MM.1S (cell line): ENCODE results near the gene WDFY2.

ENCODE experiments used
- EZH2phosphoT487 ChIP-seq: fragments of 300-600 bp; sonication (generic); IDR thresholded peaks from 2 replicates; pipeline ENCODE4 v1.6.1; 2018; ENCODE audit warnings: antibody characterized with exemption, low read length
- TF ChIP-seq, protein P1 (sequence below): fragments of 300-600 bp; sonication (generic); IDR thresholded peaks from 2 replicates; pipeline ENCODE4 v1.5.1; 2016; ENCODE audit warnings: antibody characterized with exemption, low read length, mixed read lengths

GRCh38 chr13:51728972-51729371, 144.7 kb downstream of the WDFY2 start:
- no peak for TF ChIP-seq EZH2phosphoT487
- TF ChIP-seq, protein P1, sequence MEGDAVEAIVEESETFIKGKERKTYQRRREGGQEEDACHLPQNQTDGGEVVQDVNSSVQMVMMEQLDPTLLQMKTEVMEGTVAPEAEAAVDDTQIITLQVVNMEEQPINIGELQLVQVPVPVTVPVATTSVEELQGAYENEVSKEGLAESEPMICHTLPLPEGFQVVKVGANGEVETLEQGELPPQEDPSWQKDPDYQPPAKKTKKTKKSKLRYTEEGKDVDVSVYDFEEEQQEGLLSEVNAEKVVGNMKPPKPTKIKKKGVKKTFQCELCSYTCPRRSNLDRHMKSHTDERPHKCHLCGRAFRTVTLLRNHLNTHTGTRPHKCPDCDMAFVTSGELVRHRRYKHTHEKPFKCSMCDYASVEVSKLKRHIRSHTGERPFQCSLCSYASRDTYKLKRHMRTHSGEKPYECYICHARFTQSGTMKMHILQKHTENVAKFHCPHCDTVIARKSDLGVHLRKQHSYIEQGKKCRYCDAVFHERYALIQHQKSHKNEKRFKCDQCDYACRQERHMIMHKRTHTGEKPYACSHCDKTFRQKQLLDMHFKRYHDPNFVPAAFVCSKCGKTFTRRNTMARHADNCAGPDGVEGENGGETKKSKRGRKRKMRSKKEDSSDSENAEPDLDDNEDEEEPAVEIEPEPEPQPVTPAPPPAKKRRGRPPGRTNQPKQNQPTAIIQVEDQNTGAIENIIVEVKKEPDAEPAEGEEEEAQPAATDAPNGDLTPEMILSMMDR, result no peak
